ENCODE results near the gene ADAMTS8.

GRCh38 chr11:130445788-130446187 is 17.4 kb upstream of the ADAMTS8 start:
- TF ChIP-seq CTCF (optimal IDR thresholded peaks at IDR 0.05 in 1 of 3, IDR thresholded peaks at IDR 0.05 in 1 of 3, conservative IDR thresholded peaks at IDR 0.05 in 1 of 3; ENCODE audit: extremely low read depth in 1 of 3, insufficient read depth in 2 of 3, low read length in 3 of 3) = no peak
- no peak for TF ChIP-seq EZH2 (IDR thresholded peaks at IDR 0.05; ENCODE audit: low read length)
